K562 (cell line): ENCODE measurements around the gene CERS6. TPM values are rescaled to one million over a fixed set of nuclear protein-coding genes. Genes with fewer than 3 reads are reported as not detected.

Experiments used
- ATAC-seq: fragments of 200-7000 bp; cut with Tn5 transposase; 3 replicates; pipeline ENCODE4 v1.9.1; 2020; ENCODE audit warnings: moderate library complexity
- BruUV-seq: library from RNA; stranded (reverse); fragments of 400-500 nt; replicated peaks from 2 replicates; lab custom pipeline; 2021; lab: Mats Ljungman, UMichigan
- CTCF ChIA-PET: fragments of 300-600 bp; formaldehyde crosslinking; extraction: SDS; loops from one replicate; lab custom pipeline; 2021; ENCODE audit warnings: low intra/inter-chr PET ratio; lab: Yijun Ruan, JAX
- POLR2A ChIA-PET: fragments of 300-600, 350-650 bp; sonication (Branson Sonifier 250); formaldehyde crosslinking; extraction: SDS; loops from one replicate; lab custom pipeline; 2021; ENCODE audit warnings: antibody characterized with exemption, inconsistent platforms; lab: Yijun Ruan, JAX
- DNase-seq, 4 experiments: peaks; one replicate each; pipeline versions ENCODE4 v3.0.0 to v3.0.0-alpha.2; 2011 to 2018; ENCODE audit warnings: low spot score in 3 of 4, mixed read lengths in 3 of 4; ENCODE audit errors: extremely low read depth in 1 of 4
- FAIRE-seq: peaks from 2 replicates; lab custom pipeline; 2011; peaks lifted over from hg19 to GRCh38; lab: Jason Lieb, UNC
- H2AFZ ChIP-seq: 2 replicates; pipeline ENCODE4 v1.6.0; 2011; ENCODE audit warnings: low read depth, low read length, control low read depth, inconsistent platforms
- H3K27ac ChIP-seq: fragments of 200-600 bp; 3 replicates; pipeline ENCODE4 v1.8.0; 2011; ENCODE audit warnings: low read depth, mild to moderate bottlenecking, control low read depth, inconsistent platforms, low read length, moderate library complexity, mixed read lengths; ENCODE audit errors: extremely low read depth
- H3K27me3 ChIP-seq, 2 experiments: fragments of 300-600 bp in 1 of 2; 2 replicates in 1 of 2; 3 replicates in 1 of 2; pipeline versions ENCODE4 v1.6.0 to v1.8.0; 2011; ENCODE audit warnings: inconsistent platforms in 2 of 2, low read length in 2 of 2, mild to moderate bottlenecking in 1 of 2, mixed read lengths in 1 of 2, moderate library complexity in 1 of 2; ENCODE audit not compliant: control insufficient read depth in 2 of 2, insufficient read depth in 2 of 2
- H3K36me3 ChIP-seq: fragments of 300-600 bp; 3 replicates; pipeline ENCODE4 v1.8.0; 2011; ENCODE audit warnings: mild to moderate bottlenecking, low read length, inconsistent platforms; ENCODE audit not compliant: control insufficient read depth, insufficient read depth
- H3K4me1 ChIP-seq, 2 experiments: fragments of 200-600 bp in 1 of 2; replicated peaks in 1 of 2; 2 replicates in 1 of 2; 3 replicates in 1 of 2; pipeline versions ENCODE4 v1.5.1 to v1.8.0; 2011; ENCODE audit warnings: inconsistent platforms in 2 of 2, low read length in 2 of 2, mild to moderate bottlenecking in 1 of 2, mixed read lengths in 1 of 2, moderate library complexity in 1 of 2; ENCODE audit not compliant: control insufficient read depth in 2 of 2, insufficient read depth in 2 of 2
- H3K4me2 ChIP-seq: 2 replicates; pipeline ENCODE4 v1.6.1; 2011; ENCODE audit warnings: low read length, control low read depth, inconsistent platforms, mixed read lengths; ENCODE audit not compliant: insufficient read depth
- H3K4me3 ChIP-seq: fragments of 200-600 bp; sonication (generic), shearing (Covaris generic); 2 replicates; pipeline ENCODE4 v1.5.1; 2016; ENCODE audit warnings: control low read depth, inconsistent platforms
- H3K79me2 ChIP-seq: fragments of 200-600 bp; 3 replicates; pipeline ENCODE4 v1.8.0; 2011; ENCODE audit warnings: low read length, inconsistent platforms; ENCODE audit not compliant: control insufficient read depth, insufficient read depth
- H3K9ac ChIP-seq, 2 experiments: 2 replicates each; pipeline versions ENCODE4 v1.6.0 to v1.6.1; 2011; ENCODE audit warnings: low read depth in 2 of 2, low read length in 2 of 2, control low read depth in 1 of 2, inconsistent platforms in 1 of 2, mild to moderate bottlenecking in 1 of 2, mixed read lengths in 1 of 2; ENCODE audit not compliant: insufficient read depth in 1 of 2
- H3K9me1 ChIP-seq: one replicate; pipeline ENCODE4 v1.6.0; 2011; ENCODE audit warnings: inconsistent platforms, mild to moderate bottlenecking, low read length, moderate library complexity; ENCODE audit not compliant: control insufficient read depth, insufficient read depth
- H3K9me3 ChIP-seq: replicated peaks from 2 replicates; pipeline ENCODE4 v1.5.1; 2011; ENCODE audit warnings: low read depth, low read length, inconsistent platforms; ENCODE audit not compliant: control insufficient read depth, insufficient read depth
- H4K20me1 ChIP-seq: replicated peaks from 2 replicates; pipeline ENCODE4 v1.6.1; 2011; ENCODE audit warnings: low read length, inconsistent platforms, mixed read lengths; ENCODE audit not compliant: control insufficient read depth, insufficient read depth
- ASH1L ChIP-seq: fragments of 450-650 bp; IDR thresholded peaks from 2 replicates; pipeline ENCODE4 v1.6.1; 2018; ENCODE audit warnings: borderline replicate concordance, mild to moderate bottlenecking, low read depth; ENCODE audit not compliant: partially characterized antibody
- CUX1 ChIP-seq: fragments of 200-800 bp; sonication (Bioruptor generic); IDR thresholded peaks from 2 replicates; pipeline ENCODE4 v1.6.1; 2016; ENCODE audit warnings: missing genetic modification characterization, missing compliant biosample characterization
- GATA2 ChIP-seq: sonication (generic); formaldehyde crosslinking; IDR thresholded peaks from 2 replicates; pipeline ENCODE4 v1.4.0; 2020; ENCODE audit warnings: mild to moderate bottlenecking, missing genetic modification reagents
- MAFF ChIP-seq: IDR thresholded peaks from 2 replicates; pipeline ENCODE4 v1.6.1; 2012; ENCODE audit warnings: low read length, improper control_type of control experiment
- RBM25 ChIP-seq: fragments of 200-400 bp; formaldehyde crosslinking; IDR thresholded peaks from 2 replicates; pipeline ENCODE4 v1.6.1; 2018; ENCODE audit warnings: low read length, low read depth, moderate library complexity; ENCODE audit not compliant: severe bottlenecking
- SAFB ChIP-seq: fragments of 200-400 bp; formaldehyde crosslinking; IDR thresholded peaks from 2 replicates; pipeline ENCODE4 v1.6.1; 2017; ENCODE audit warnings: low read depth, low read length, borderline replicate concordance
- SLC30A9 ChIP-seq: fragments of 250-450 bp; sonication (Bioruptor Pico); IDR thresholded peaks from 2 replicates; pipeline ENCODE4 v1.8.0; 2022; ENCODE audit warnings: mild to moderate bottlenecking, moderate library complexity
- USF2 ChIP-seq: sonication (generic); formaldehyde crosslinking; IDR thresholded peaks from 2 replicates; pipeline ENCODE4 v1.5.0; 2020; ENCODE audit warnings: missing genetic modification reagents
- YBX1 ChIP-seq: fragments of 450-650 bp; IDR thresholded peaks from 2 replicates; pipeline ENCODE4 v1.7.1; 2016; ENCODE audit warnings: mild to moderate bottlenecking
- WGBS: fragments of 100-300 bp; shearing (Covaris generic); methylation state at CpG from one replicate; pipeline ENCODE4 v1.1.6; 2016; ENCODE audit warnings: low coverage, mixed read lengths; ENCODE audit not compliant: insufficient coverage; ENCODE audit errors: missing lambda C conversion rate; 5-methylcytosine and 5-hydroxymethylcytosine counted together
- in situ Hi-C: fragments of 300-500 bp; cut with MboI; formaldehyde crosslinking; loops from 4 replicates; pipeline ENCODE4 v1.15.0; 2018; ENCODE audit warnings: inconsistent platforms, mixed read lengths
- intact Hi-C: fragments of 100-400 bp; cut with micrococcal nuclease; formaldehyde crosslinking; loops from 2 replicates; pipeline ENCODE4 v1.14.2; 2022
- polyA plus RNA-seq, 8 experiments: library from polyadenylated mRNA; depleted of rRNA in 4 of 8; stranded (reverse) in 5 of 8; unstranded in 3 of 8; fragments of >200 nt; fragmentation: Nextera tagmentation in 2 of 8; fragmentation: Illumina TruSeq in 1 of 8; extraction: Ambion mirVana in 2 of 8; extraction: Trizol in 1 of 8; gene quantifications; 2 replicates each; pipeline versions ENCODE4 v1.2.1 to v1.2.3, GENCODE V29; 2011 to 2014; ENCODE audit warnings: inconsistent platforms in 1 of 8, missing spikeins in 1 of 8
- total RNA-seq, 7 experiments: library from RNA; depleted of rRNA in 6 of 7; stranded (reverse); fragments of >200 nt in 6 of 7; fragmentation: Illumina TruSeq in 2 of 7; extraction: Trizol in 2 of 7; gene quantifications; 2 replicates each; pipeline versions ENCODE4 v1.2.1 to v1.2.3, GENCODE V29; 2011 to 2021; ENCODE audit warnings: low replicate concordance in 1 of 7

Gene CERS6
- total and polyA plus RNA-seq, 9 of the 15 experiments (the other 6 are each of a cell fraction or from before 2014, with no cell fraction given), result 1.6 to 13.6 (median 11.4) TPM

- no peaks in the 10 kb centered on the region; the same call in 2 of the 3 replicates for H3K36me3 ChIP-seq
- no peaks in the 10 kb centered on the region for H3K9me1 ChIP-seq
- no peaks in the 10 kb centered on the region for H3K9me3 ChIP-seq
- CTCF ChIA-PET, result no interaction called here
- no peak overlapping the region for H3K4me3 ChIP-seq
- ATAC-seq, result no peak
- no peak overlapping the region for H2AFZ ChIP-seq
- no peak overlapping the region for H3K27ac ChIP-seq
- WGBS, result 64% methylated on average over 3 of the region's 3 CpGs
- FAIRE-seq, result no peak
- intact Hi-C loops, result no loop called here
- H3K4me2 ChIP-seq, result no peak overlapping the region
- DNase-seq, result no peak
- H3K79me2 ChIP-seq, result no peaks in the 10 kb centered on the region
- peaks cover 0 to 8% of the 10 kb centered on the region in 2 experiments; a peak in 3 of 5 replicates for H3K4me1 ChIP-seq
- peak; percentile 46 for TF ChIP-seq RBM25
- TF ChIP-seq ASH1L, result no peak
- no peaks in the 10 kb centered on the region for H4K20me1 ChIP-seq
- in situ Hi-C loops, result no loop called here
- no peaks in the 10 kb centered on the region for H3K27me3 ChIP-seq
- H3K9ac ChIP-seq, result no peak overlapping the region
- no TSS peak for BruUV-seq
- POLR2A ChIA-PET, result no interaction called here
Observed at GRCh38 chr2:168717790-168718502, 261.9 kb downstream of the CERS6 start.

- ATAC-seq, result no peak
- BruUV-seq, result no TSS peak
- peaks cover 0 to 1% of the 10 kb centered on the region in 2 experiments; a peak in 1 of 5 replicates for H3K4me1 ChIP-seq
- ChIA-PET POLR2A (no interaction called here), CTCF (no interaction called here)
- H3K79me2 ChIP-seq, result no peaks in the 10 kb centered on the region
- H3K9me3 ChIP-seq, result no peaks in the 10 kb centered on the region
- in situ Hi-C loops, result no loop called here
- no peak for FAIRE-seq
- no peaks in the 10 kb centered on the region; the same call in 2 of the 3 replicates for H3K36me3 ChIP-seq
- no peaks in the 10 kb centered on the region for H4K20me1 ChIP-seq
- DNase-seq, result no peak
- no peak overlapping the region for H3K4me3 ChIP-seq
- no peak overlapping the region for H3K4me2 ChIP-seq
- no peak overlapping the region for H3K27ac ChIP-seq
- no peak overlapping the region for H3K9ac ChIP-seq
- intact Hi-C loops, result no loop called here
- 24% methylated on average over 2 of the region's 2 CpGs for WGBS
- no peaks in the 10 kb centered on the region for H3K9me1 ChIP-seq
- H3K27me3 ChIP-seq, result no peaks in the 10 kb centered on the region
- no peak overlapping the region for H2AFZ ChIP-seq
- no peak for TF ChIP-seq SAFB
- TF ChIP-seq YBX1, result no peak
- TF ChIP-seq USF2 (CRISPR knock-in tag), result no peak
- no peak for TF ChIP-seq MAFF
- TF ChIP-seq SLC30A9 (CRISPR knock-in tag), result no peak
- TF ChIP-seq CUX1 (CRISPR knock-in tag), result no peak
- no peak for TF ChIP-seq GATA2 (CRISPR knock-in tag)
Observed at GRCh38 chr2:168718622-168719021, 262.6 kb downstream of the CERS6 start.
